T-cell (primary cell): ENCODE data around the gene S100PBP. TPM values are rescaled to one million over a fixed set of nuclear protein-coding genes. Genes with fewer than 3 reads are reported as not detected.
"Not testable (repeated sequence)": the region's sequence is repeated elsewhere in the genome, so short reads cannot be mapped to it uniquely, and the experiment has no call there.

Experiments used
- ATAC-seq, 4 experiments: fragments of 200-7000 bp in 3 of 4; fragments of 150-1000 bp in 1 of 4; cut with Tn5 transposase; replicated peaks in 1 of 4; 1 replicate in 3 of 4; 2 replicates in 1 of 4; pipeline ENCODE4 v1.10.0; 2021; ENCODE audit warnings: moderate library complexity in 3 of 4, mild to moderate bottlenecking in 2 of 4, moderate number of reproducible peaks in 1 of 4
- CTCF ChIA-PET, 2 donors: fragments of 300-600 bp; sonication (Branson Sonifier 250); formaldehyde crosslinking; loops; one replicate each; lab custom pipeline; 2022; ENCODE audit warnings: antibody characterized with exemption in 2 of 2; lab: Charles Lee
- POLR2A ChIA-PET, 2 donors: fragments of 300-600 bp; sonication (Branson Sonifier 250); formaldehyde crosslinking; loops; one replicate each; lab custom pipeline; 2022; ENCODE audit warnings: antibody characterized with exemption in 2 of 2; lab: Charles Lee
- DNase-seq, 35 experiments: peaks; one replicate each; pipeline versions ENCODE4 v3.0.0 to v3.0.0-alpha.2; 2013 to 2023
- H3K27ac ChIP-seq: one replicate; pipeline ENCODE4 v1.5.1; 2013; ENCODE audit warnings: low read length
- H3K27me3 ChIP-seq, 2 experiments: replicated peaks in 1 of 2; 1 replicate in 1 of 2; 2 replicates in 1 of 2; pipeline versions ENCODE4 v1.6.1 to v1.7.0; 2013; ENCODE audit warnings: low read length in 1 of 2, mixed read lengths in 1 of 2; ENCODE audit not compliant: control insufficient read depth in 2 of 2, insufficient read depth in 2 of 2; ENCODE audit errors: extremely low read depth in 1 of 2
- H3K36me3 ChIP-seq, 2 donors: 1 replicate in 1 of 2; 2 replicates in 1 of 2; pipeline versions ENCODE4 v1.6.1 to v1.7.0; 2013; ENCODE audit warnings: low read length in 1 of 2; ENCODE audit not compliant: control insufficient read depth in 2 of 2, insufficient read depth in 1 of 2; ENCODE audit errors: extremely low read depth in 1 of 2
- H3K4me1 ChIP-seq, 2 experiments: 1 replicate in 1 of 2; 2 replicates in 1 of 2; pipeline versions ENCODE4 v1.6.1 to v1.7.0; 2013; ENCODE audit warnings: low read length in 2 of 2, mixed read lengths in 1 of 2; ENCODE audit not compliant: insufficient read depth in 2 of 2, control insufficient read depth in 1 of 2; ENCODE audit errors: extremely low read depth in 1 of 2
- H3K4me3 ChIP-seq, 2 donors: 1 replicate in 1 of 2; 2 replicates in 1 of 2; pipeline versions ENCODE4 v1.5.1 to v1.7.0; 2013; ENCODE audit warnings: mild to moderate bottlenecking in 2 of 2, low read length in 1 of 2, moderate library complexity in 1 of 2; ENCODE audit not compliant: control insufficient read depth in 1 of 2; ENCODE audit errors: extremely low read depth in 1 of 2
- H3K9me3 ChIP-seq: 2 replicates; pipeline ENCODE4 v1.7.0; 2013
- H3K27ac Mint-ChIP-seq, 2 donors: one replicate each; pipeline ENCODE4 v1.8.0; 2020 to 2021; ENCODE audit warnings: mild to moderate bottlenecking in 2 of 2, mixed read lengths in 2 of 2
- H3K27me3 Mint-ChIP-seq, 2 donors: one replicate each; pipeline ENCODE4 v1.8.0; 2021 to 2022; ENCODE audit warnings: mixed read lengths in 2 of 2
- H3K36me3 Mint-ChIP-seq: one replicate; pipeline ENCODE4 v1.8.0; 2021; ENCODE audit warnings: mixed read lengths
- H3K4me1 Mint-ChIP-seq, 3 donors: one replicate each; pipeline ENCODE4 v1.8.0; 2020 to 2022; ENCODE audit warnings: mixed read lengths in 3 of 3, mild to moderate bottlenecking in 1 of 3
- H3K4me3 Mint-ChIP-seq, 3 donors: one replicate each; pipeline ENCODE4 v1.8.0; 2020 to 2022; ENCODE audit warnings: mild to moderate bottlenecking in 3 of 3, mixed read lengths in 3 of 3, moderate library complexity in 3 of 3
- H3K9me3 Mint-ChIP-seq, 3 donors: one replicate each; pipeline ENCODE4 v1.8.0; 2020 to 2022; ENCODE audit warnings: mixed read lengths in 3 of 3
- WGBS: methylation state at CpG from one replicate; pipeline ENCODE4 v1.1.5; 2013; ENCODE audit warnings: missing lambda C conversion rate; ENCODE audit not compliant: insufficient coverage; 5-methylcytosine and 5-hydroxymethylcytosine counted together
- total RNA-seq, 35 experiments: library from RNA in 6 of 35; stranded (reverse) in 6 of 35; fragments of 120-200 nt in 1 of 35; gene quantifications; one replicate each; pipeline versions ENCODE4 v1.2.1 to v1.2.4 and lab custom pipeline; 2013 to 2026

S100PBP gene
- total RNA-seq, 5 donors from 2014 or later (not counting 1 experiment from before 2014, with no cell fraction given): 46.6 to 77.6 (median 63.6) TPM

DNA sequence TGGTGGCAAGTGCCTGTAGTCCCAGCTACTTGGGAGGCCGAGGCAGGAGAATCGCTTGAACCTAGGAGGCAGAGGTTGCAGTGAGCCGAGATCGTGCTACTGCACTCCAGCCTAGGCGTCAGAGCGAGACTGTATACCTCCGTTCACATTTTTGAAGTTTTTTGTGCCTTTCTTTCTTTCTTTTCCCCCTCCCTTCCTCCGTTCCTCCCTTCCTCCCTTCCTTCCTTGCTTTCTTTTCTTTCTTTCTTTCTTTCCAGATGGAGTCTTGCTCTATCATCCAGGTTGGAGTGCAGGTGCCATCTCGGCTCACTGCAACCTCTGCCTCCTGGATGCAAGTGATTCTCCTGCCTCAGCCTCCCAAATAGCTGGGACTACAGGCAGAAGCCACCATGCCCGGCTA, 88.1 kb downstream of the S100PBP start:
- DNase-seq, H3K9me3 Mint-ChIP-seq, H3K27ac ChIP-seq, H3K4me3 Mint-ChIP-seq, CTCF ChIA-PET, H3K4me1 Mint-ChIP-seq, H3K4me3 ChIP-seq, ATAC-seq, H3K36me3 Mint-ChIP-seq, H3K4me1 ChIP-seq, H3K9me3 ChIP-seq, H3K36me3 ChIP-seq, H3K27ac Mint-ChIP-seq: not testable (repeated sequence)
- POLR2A ChIA-PET: interaction anchor here in 1 of 2 donors (0.7 kb wide), 1 partner anchor 91 kb away, joined by 4 read pairs; no protein-coding TSS in a partner anchor
- peaks cover 7 to 31% of the 10 kb centered on the region in 2 experiments for H3K27me3 ChIP-seq
- WGBS: 81% methylated on average over 9 of the region's 10 CpGs
- peaks cover 20 to 24% of the 10 kb centered on the region in 2 donors for H3K27me3 Mint-ChIP-seq

DNA sequence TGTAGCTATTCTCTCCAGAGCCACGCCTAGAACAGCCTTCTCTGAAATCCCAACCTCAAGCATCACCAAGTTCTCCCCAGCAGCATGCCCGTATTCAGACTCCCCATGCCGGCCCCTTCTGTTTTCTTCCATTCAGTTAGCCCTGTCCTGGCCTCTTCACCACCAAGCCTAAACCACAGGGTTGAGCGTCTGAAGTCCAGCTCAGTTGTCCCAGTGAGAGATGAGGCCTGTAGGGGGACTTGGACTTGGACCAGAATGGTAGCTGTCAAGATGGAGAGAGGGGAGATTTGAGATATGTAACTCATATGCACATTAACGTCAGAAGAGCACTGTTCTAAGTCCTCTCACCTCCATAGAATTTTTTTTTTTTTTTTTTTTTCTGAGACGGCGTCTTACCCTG, 89.2 kb downstream of the S100PBP start:
- peaks cover 3 to 7% (median 5%) of the 10 kb centered on the region in 3 donors for H3K4me1 Mint-ChIP-seq
- H3K27me3 Mint-ChIP-seq: peaks cover 15 to 19% of the 10 kb centered on the region in 2 donors
- ChIA-PET POLR2A (interaction anchor here in 1 of 2 donors (0.6 kb wide), 1 partner anchor 28 kb away, joined by 3 read pairs; no protein-coding TSS in a partner anchor), CTCF (interaction anchor here (0.5 to 0.7 kb wide), 2 partner anchors 8 to 75 kb away, joined by 3 to 6 read pairs; no protein-coding TSS in a partner anchor)
- H3K4me3 Mint-ChIP-seq: no peak overlapping the region
- ATAC-seq (no peak), DNase-seq (no peak)
- Histone ChIP-seq H3K27me3 (peaks cover 7 to 24% of the 10 kb centered on the region in 2 experiments), H3K27ac (no peak overlapping the region), H3K36me3 (no peaks in the 10 kb centered on the region), H3K4me1 (peaks cover 0 to 2% of the 10 kb centered on the region in 2 experiments), H3K4me3 (no peak overlapping the region), H3K9me3 (no peaks in the 10 kb centered on the region)
- H3K9me3 Mint-ChIP-seq: no peaks in the 10 kb centered on the region
- H3K27ac Mint-ChIP-seq: no peak overlapping the region
- H3K36me3 Mint-ChIP-seq: no peaks in the 10 kb centered on the region
- 100% methylated on average over 1 of the region's 7 CpGs for WGBS

DNA sequence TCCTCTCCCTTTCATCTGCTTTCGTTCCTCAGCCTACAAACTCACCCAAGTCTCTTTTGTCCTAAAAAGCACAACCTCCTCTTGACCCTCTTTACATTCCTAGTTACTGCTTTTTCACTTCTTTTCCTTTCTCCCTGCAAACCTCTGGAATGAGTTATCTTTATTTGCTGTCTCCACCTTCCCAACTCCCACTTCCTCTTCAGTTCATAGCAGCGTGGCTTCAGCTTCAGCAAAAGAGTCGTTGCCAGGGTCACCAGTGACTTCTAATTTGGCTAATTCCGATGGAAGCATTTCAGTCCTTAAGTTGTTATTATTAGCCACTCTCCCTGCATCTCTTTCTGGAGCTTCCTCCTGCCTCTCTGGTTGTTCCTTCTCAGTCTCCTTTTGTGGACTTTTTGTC, 90.0 kb downstream of the S100PBP start:
- no peak overlapping the region for H3K4me3 ChIP-seq
- no peaks in the 10 kb centered on the region for H3K9me3 ChIP-seq
- no peaks in the 10 kb centered on the region for H3K4me1 ChIP-seq
- ChIA-PET POLR2A (no interaction called here), CTCF (no interaction called here)
- Mint-ChIP-seq H3K4me3 (no peak overlapping the region), H3K36me3 (no peaks in the 10 kb centered on the region), H3K27me3 (peaks cover 9 to 12% of the 10 kb centered on the region in 2 donors), H3K27ac (no peak overlapping the region), H3K4me1 (peaks cover 0 to 3% (median 0%) of the 10 kb centered on the region in 3 donors), H3K9me3 (no peaks in the 10 kb centered on the region)
- H3K27ac ChIP-seq: no peak overlapping the region
- no peak for DNase-seq
- H3K27me3 ChIP-seq: peaks cover 3 to 16% of the 10 kb centered on the region in 2 experiments
- 49% methylated on average over 4 of the region's 4 CpGs for WGBS
- H3K36me3 ChIP-seq: no peaks in the 10 kb centered on the region
- no peak for ATAC-seq

Other genes starting within 250 kb of the S100PBP start
- 10 to 100 TPM; 34.6 to 53.3 (median 42.7) TPM for gene ZBTB8OS, start 167.1 kb upstream of the S100PBP start, total RNA-seq
- gene RBBP4, start 166.4 kb upstream of the S100PBP start, total RNA-seq: 100 to 1,000 TPM; 150 to 162 (median 158) TPM
- gene SYNC, start 114.9 kb upstream of the S100PBP start, total RNA-seq: under 1 TPM in 1 of 5 donors, not detected in 4; 0.07 TPM
- 100 to 1,000 TPM in 3 of 5 donors, 10 to 100 TPM in 2; 88.9 to 197 (median 172) TPM for gene YARS1, start 295 bp upstream of the S100PBP start, total RNA-seq
- not detected for gene FNDC5, start 53.3 kb downstream of the S100PBP start, total RNA-seq
- gene HPCA, start 68.8 kb downstream of the S100PBP start, total RNA-seq: under 1 TPM in 2 of 5 donors, not detected in 3; 0.45 to 0.54 TPM
- gene TMEM54, start 83.7 kb downstream of the S100PBP start, total RNA-seq: under 1 TPM in 2 of 5 donors, not detected in 3; 0.35 to 0.64 TPM
- gene RNF19B, start 147.2 kb downstream of the S100PBP start, total RNA-seq: 10 to 100 TPM; 28.7 to 44.8 (median 30.3) TPM
- gene AK2, start 219.2 kb downstream of the S100PBP start, total RNA-seq: 10 to 100 TPM; 57.2 to 92.9 (median 81.9) TPM